Effector memory CD4-positive, alpha-beta T cell (primary cell): ENCODE data around the gene SLC30A3.

Experiments
- DNase-seq, 3 donors: peaks; one replicate each; pipeline ENCODE4 v3.0.0-alpha.2; 2020
- H3K27ac ChIP-seq: 2 replicates; pipeline ENCODE4 v1.7.0; 2013; ENCODE audit warnings: mild to moderate bottlenecking, low read length, moderate library complexity; ENCODE audit not compliant: insufficient read depth, poor library complexity, severe bottlenecking
- H3K27me3 ChIP-seq: replicated peaks from 2 replicates; pipeline ENCODE4 v1.7.0; 2013; ENCODE audit warnings: mild to moderate bottlenecking, low read length; ENCODE audit not compliant: insufficient read depth, control insufficient read depth, poor library complexity, severe bottlenecking
- H3K36me3 ChIP-seq: 2 replicates; pipeline ENCODE4 v1.7.0; 2013; ENCODE audit warnings: mild to moderate bottlenecking, low read length, moderate library complexity; ENCODE audit not compliant: control insufficient read depth, insufficient read depth
- H3K4me1 ChIP-seq: 2 replicates; pipeline ENCODE4 v1.7.0; 2013; ENCODE audit warnings: low read length, mild to moderate bottlenecking; ENCODE audit not compliant: control insufficient read depth, insufficient read depth, poor library complexity, severe bottlenecking
- H3K4me3 ChIP-seq: 2 replicates; pipeline ENCODE4 v1.7.0; 2013; ENCODE audit warnings: low read length, low read depth, mild to moderate bottlenecking; ENCODE audit not compliant: insufficient read depth, poor library complexity, severe bottlenecking
- H3K9me3 ChIP-seq: 2 replicates; pipeline ENCODE4 v1.7.0; 2013; ENCODE audit warnings: mild to moderate bottlenecking, low read length, moderate library complexity; ENCODE audit not compliant: control insufficient read depth

SLC30A3 gene

DNA sequence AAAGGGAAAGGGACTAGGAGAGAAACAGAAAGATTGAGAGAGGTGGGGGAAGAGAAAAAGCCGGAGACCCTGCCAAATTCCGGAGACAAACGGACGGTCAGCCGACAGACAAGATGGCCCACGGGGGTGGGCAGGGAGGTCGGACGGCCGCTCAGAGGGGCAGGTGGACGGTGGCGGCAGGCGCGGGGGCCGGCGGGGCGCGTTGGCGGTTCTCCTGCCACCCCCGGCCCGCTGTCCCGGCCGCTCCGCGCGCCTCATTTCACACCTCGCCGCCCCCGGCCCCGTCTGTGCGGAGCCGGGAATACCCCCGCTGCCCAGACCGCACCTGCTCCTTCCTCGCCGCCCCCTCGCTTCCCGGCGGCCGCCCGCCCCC is 935 bp downstream of the SLC30A3 start:
- no peak overlapping the region for H3K27ac ChIP-seq
- H3K4me1 ChIP-seq = peaks cover 35% of the 10 kb centered on the region
- H3K36me3 ChIP-seq = no peaks in the 10 kb centered on the region
- no peaks in the 10 kb centered on the region for H3K9me3 ChIP-seq
- peak overlapping the region; percentile 66 for H3K4me3 ChIP-seq
- H3K27me3 ChIP-seq = peaks cover 41% of the 10 kb centered on the region
- DNase-seq = no peak

DNA sequence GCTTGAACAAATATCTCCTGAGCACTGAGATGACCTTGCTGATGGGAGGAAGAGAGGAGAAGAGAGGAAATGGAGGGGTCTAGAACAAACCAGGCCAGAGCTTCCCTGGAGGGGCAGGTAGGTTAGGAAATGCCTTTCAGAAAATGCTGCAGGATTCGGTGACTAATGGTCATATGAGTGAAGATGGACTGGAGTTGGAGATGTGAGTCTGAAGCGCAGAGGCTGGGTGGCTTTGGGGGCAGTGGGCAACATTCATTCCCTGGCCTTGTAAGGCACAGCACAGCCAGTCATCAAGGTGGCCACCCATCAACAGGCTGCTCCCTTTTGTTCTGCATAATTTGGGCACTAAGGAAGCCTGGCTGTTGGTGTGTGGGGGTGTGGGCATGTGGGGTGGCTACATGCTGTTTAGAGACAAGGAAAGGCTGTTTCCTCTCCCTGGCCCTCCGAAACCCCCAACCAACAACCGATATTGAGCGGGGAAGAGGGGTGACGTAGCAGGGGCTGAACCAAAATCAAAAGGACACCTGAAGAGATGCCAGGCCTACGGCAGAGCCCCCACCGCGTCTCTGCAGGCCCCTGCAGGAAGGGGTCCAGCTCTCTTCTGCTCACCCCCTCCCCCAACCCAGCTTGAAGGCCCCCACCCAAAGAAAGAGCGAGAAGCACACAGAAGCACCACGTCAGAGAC is 1.5 kb downstream of the SLC30A3 start:
- peaks cover 41% of the 10 kb centered on the region for H3K27me3 ChIP-seq
- no peaks in the 10 kb centered on the region for H3K9me3 ChIP-seq
- H3K4me1 ChIP-seq = peaks cover 35% of the 10 kb centered on the region
- H3K4me3 ChIP-seq = peak overlapping the region; percentile 66
- H3K36me3 ChIP-seq = no peaks in the 10 kb centered on the region
- no peak for DNase-seq
- no peak overlapping the region for H3K27ac ChIP-seq

GRCh38 chr2:27258051-27258450 is 4.8 kb downstream of the SLC30A3 start:
- Histone ChIP-seq H3K36me3 (no peaks in the 10 kb centered on the region), H3K27ac (no peak overlapping the region), H3K27me3 (peaks cover 23% of the 10 kb centered on the region), H3K4me3 (no peak overlapping the region), H3K9me3 (no peaks in the 10 kb centered on the region), H3K4me1 (peaks cover 16% of the 10 kb centered on the region)
- DNase-seq = no peak

DNA sequence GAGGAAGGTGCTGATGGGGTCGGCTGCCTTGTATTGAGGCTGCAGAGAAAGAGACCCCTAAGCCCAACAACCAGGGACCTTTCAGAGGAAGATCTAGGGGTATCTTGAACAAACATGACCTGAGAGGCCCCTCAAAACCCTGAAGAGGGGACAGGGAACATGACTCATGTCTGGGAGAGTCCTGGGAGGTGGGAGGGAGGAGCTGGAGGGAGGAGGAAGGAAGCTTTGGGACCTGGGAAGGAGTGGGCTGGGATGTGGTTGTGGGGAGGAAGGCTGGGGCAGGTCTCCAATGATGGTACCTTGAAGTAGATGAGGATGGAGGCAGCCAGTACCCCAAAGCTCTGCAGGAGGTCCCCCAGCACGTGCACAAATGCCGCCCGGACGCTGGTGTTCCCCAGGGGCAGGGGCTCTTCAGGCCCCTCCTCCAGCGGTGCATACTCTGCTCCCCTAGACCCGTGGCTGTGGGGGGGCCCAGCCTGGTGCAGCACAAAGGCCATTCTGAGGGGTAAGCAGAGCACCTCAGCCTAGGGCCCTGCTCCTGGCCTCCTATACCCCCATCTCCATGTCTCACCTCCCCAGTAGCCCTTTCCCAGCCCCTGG is 5.9 kb downstream of the SLC30A3 start:
- Histone ChIP-seq H3K4me3 (no peak overlapping the region), H3K4me1 (peaks cover 7% of the 10 kb centered on the region), H3K9me3 (no peaks in the 10 kb centered on the region), H3K36me3 (no peaks in the 10 kb centered on the region), H3K27ac (no peak overlapping the region), H3K27me3 (peaks cover 14% of the 10 kb centered on the region)
- no peak for DNase-seq

DNA sequence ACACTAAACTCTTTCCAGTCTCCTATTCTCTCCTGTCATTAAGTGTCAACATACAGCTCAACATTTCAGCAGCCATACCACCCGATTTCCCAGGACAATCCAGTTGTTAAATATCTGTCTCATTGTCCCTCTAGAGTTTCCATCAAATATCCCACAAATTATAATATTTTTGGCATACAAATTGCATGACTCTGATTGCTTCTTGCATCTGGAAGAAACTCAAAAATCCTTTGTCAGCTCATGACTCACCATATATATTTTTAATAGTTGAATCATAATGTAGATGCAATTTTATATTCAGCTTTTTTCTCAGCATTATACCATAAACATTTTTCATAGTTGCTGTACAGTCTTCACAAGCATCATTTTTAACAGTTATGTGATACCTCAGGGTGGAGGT is 7.2 kb downstream of the SLC30A3 start:
- no peaks in the 10 kb centered on the region for H3K36me3 ChIP-seq
- H3K27ac ChIP-seq = no peak overlapping the region
- DNase-seq = no peak
- no peaks in the 10 kb centered on the region for H3K4me1 ChIP-seq
- H3K27me3 ChIP-seq = peaks cover 11% of the 10 kb centered on the region
- H3K4me3 ChIP-seq = no peak overlapping the region
- H3K9me3 ChIP-seq = no peaks in the 10 kb centered on the region

- DNase-seq = no peak
- Histone ChIP-seq H3K27ac (no peak overlapping the region), H3K27me3 (peaks cover 13% of the 10 kb centered on the region), H3K36me3 (no peaks in the 10 kb centered on the region), H3K9me3 (no peaks in the 10 kb centered on the region), H3K4me3 (no peak overlapping the region), H3K4me1 (no peaks in the 10 kb centered on the region)
Measured at GRCh38 chr2:27255187-27255586, 7.7 kb downstream of the SLC30A3 start.

DNA sequence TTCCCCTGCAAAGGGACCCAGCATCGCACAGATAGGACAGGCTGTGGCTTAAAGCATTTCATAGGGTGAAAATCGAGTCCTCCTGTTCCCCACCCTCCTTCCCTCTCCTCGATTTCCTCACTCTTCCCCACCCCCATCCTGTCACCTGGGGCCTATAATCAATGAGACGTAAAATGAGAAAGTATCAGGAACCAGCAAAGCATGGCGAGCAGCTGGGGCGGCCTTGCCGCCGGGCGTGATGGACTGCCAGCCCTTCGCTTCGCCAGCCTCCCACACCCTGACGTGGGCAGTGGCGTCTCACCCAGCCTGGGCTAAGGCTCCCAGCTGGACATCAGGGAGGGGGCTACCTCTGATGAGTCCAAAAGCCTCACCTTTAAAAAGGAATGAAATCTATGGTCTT is 11.1 kb downstream of the SLC30A3 start:
- no peaks in the 10 kb centered on the region for H3K4me1 ChIP-seq
- peaks cover 9% of the 10 kb centered on the region for H3K27me3 ChIP-seq
- no peak for DNase-seq
- no peak overlapping the region for H3K4me3 ChIP-seq
- H3K36me3 ChIP-seq = no peaks in the 10 kb centered on the region
- H3K27ac ChIP-seq = no peak overlapping the region
- H3K9me3 ChIP-seq = no peaks in the 10 kb centered on the region

GRCh38 chr2:27250652-27251379 is 12.0 kb downstream of the SLC30A3 start:
- Histone ChIP-seq H3K9me3 (no peaks in the 10 kb centered on the region), H3K27ac (no peak overlapping the region), H3K36me3 (no peaks in the 10 kb centered on the region), H3K27me3 (peaks cover 9% of the 10 kb centered on the region), H3K4me1 (no peaks in the 10 kb centered on the region), H3K4me3 (no peak overlapping the region)
- no peak for DNase-seq

DNA sequence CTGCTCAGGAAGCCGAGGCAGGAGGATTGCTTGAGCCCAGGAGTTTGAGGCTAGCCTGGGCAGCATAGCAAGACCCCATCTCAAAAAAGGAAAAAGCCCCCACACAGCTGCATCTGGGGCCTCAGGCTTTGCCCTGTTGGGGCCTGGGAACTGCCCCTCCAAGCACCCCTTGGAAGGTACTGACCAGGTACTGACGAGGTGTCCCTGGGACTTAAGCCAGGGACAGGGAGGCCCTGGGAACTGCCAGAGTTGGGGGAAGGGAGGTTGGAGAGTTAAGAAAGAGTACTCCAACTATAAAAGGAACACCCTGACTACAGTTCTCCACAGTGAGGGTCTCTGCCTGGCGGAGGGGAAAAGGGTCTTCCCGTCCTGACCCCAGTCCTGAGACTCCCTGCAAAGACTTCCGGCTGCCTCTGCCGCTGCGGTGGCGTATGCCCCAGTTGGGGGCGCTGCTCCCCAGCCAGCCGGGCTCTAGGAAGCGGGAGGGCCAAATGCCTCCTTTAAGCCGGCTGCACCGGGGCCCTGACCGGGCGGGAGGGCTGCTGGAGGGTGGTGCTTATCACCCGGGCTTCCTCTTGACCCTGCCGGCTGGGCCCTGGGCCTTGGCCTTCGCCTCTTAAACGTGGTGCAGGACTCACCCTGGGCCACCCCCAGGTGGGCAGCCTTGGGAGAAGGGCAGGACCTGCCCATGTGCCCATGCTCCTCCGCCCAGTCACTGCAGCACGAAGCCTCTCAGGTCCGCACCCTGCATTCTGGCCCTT is 12.8 kb downstream of the SLC30A3 start:
- DNase-seq = peak in 1 of 3 donors; percentile 8
- H3K9me3 ChIP-seq = no peaks in the 10 kb centered on the region
- H3K27me3 ChIP-seq = peaks cover 9% of the 10 kb centered on the region
- no peaks in the 10 kb centered on the region for H3K4me1 ChIP-seq
- no peak overlapping the region for H3K27ac ChIP-seq
- H3K36me3 ChIP-seq = no peaks in the 10 kb centered on the region
- no peak overlapping the region for H3K4me3 ChIP-seq
